GM06990 (cell line): ENCODE data around the gene CDK7.

Experiments
- DNase-seq: peaks from one replicate; pipeline ENCODE4 v3.0.0-alpha.2; 2011; ENCODE audit not compliant: insufficient read length; ENCODE audit errors: extremely low read depth
- H3K27me3 ChIP-seq: replicated peaks from 2 replicates; pipeline ENCODE4 v1.6.0; 2011; ENCODE audit warnings: low read length; ENCODE audit not compliant: control insufficient read depth, insufficient read depth
- H3K36me3 ChIP-seq: 2 replicates; pipeline ENCODE4 v1.5.1; 2011; ENCODE audit warnings: low read length; ENCODE audit not compliant: control insufficient read depth, insufficient read depth
- H3K4me3 ChIP-seq: replicated peaks from 2 replicates; pipeline ENCODE4 v1.5.1; 2011; ENCODE audit warnings: low read depth, mild to moderate bottlenecking, control low read depth, low read length
- CTCF ChIP-seq: IDR thresholded peaks from 2 replicates; pipeline ENCODE4 v1.5.1; 2011; ENCODE audit warnings: low read length, control low read depth, mild to moderate bottlenecking, inconsistent platforms; ENCODE audit not compliant: insufficient read depth, poor library complexity, severe bottlenecking

Gene CDK7

DNA sequence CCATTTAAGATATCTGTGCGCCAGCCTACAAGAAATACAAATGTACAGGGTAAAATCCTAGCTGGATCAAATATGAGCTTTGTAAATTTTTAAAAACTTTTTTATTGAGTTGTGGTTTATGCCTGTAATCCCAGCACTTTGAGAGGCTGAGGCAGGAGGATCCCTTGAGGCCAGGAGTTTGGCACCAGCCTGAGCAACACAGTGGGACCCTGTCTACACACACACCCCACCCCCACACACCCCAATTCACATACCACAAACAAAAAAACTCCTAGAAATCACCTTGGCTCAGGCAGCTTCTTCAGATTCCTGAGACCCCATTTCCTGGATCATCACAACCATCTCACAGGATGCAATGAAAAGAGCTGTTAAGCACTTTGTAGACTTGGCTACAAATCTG is 46.4 kb downstream of the CDK7 start:
- no peak for TF ChIP-seq CTCF
- peaks cover 5% of the 10 kb centered on the region for H3K36me3 ChIP-seq
- H3K4me3 ChIP-seq: no peak overlapping the region
- no peaks in the 10 kb centered on the region for H3K27me3 ChIP-seq
- DNase-seq: no peak

- TF ChIP-seq CTCF: no peak
- no peaks in the 10 kb centered on the region for H3K27me3 ChIP-seq
- no peak overlapping the region for H3K4me3 ChIP-seq
- peaks cover 4% of the 10 kb centered on the region for H3K36me3 ChIP-seq
- DNase-seq: no peak
These were observed 49.5 kb downstream of the CDK7 start for GRCh38 chr5:69284203-69284602.

GRCh38 chr5:69285448-69286116 is 50.9 kb downstream of the CDK7 start:
- H3K4me3 ChIP-seq: no peak overlapping the region
- no peak for DNase-seq
- H3K27me3 ChIP-seq: no peaks in the 10 kb centered on the region
- no peak for TF ChIP-seq CTCF
- no peaks in the 10 kb centered on the region; the same call in 1 of the 2 replicates for H3K36me3 ChIP-seq

- Histone ChIP-seq H3K36me3 (no peaks in the 10 kb centered on the region; the same call in 1 of the 2 replicates), H3K27me3 (no peaks in the 10 kb centered on the region), H3K4me3 (no peak overlapping the region)
- DNase-seq: no peak
- TF ChIP-seq CTCF: no peak
These were observed 53.4 kb downstream of the CDK7 start for GRCh38 chr5:69288069-69288468.

DNA sequence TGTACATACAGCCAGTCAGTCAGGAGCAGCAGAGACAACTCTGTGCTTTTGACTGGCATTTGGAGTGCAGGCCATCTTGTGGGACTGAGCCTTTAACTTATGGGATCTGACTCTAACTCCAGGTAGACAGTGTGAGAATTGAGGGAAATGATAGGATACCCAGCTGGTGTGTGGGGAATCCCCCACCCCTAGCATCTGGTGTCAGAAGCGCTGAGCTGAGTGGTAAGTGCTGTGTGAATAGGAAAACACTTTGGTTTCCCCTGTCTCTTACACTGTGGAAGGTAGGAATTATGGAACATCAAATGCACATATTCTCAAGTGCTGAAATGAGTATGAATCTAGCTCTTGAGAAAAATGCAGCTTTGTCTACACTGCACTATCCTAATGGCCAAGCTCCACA is 54.0 kb downstream of the CDK7 start:
- H3K27me3 ChIP-seq: no peaks in the 10 kb centered on the region
- no peak for TF ChIP-seq CTCF
- H3K4me3 ChIP-seq: no peak overlapping the region
- no peak for DNase-seq
- H3K36me3 ChIP-seq: no peaks in the 10 kb centered on the region; the same call in 1 of the 2 replicates

DNA sequence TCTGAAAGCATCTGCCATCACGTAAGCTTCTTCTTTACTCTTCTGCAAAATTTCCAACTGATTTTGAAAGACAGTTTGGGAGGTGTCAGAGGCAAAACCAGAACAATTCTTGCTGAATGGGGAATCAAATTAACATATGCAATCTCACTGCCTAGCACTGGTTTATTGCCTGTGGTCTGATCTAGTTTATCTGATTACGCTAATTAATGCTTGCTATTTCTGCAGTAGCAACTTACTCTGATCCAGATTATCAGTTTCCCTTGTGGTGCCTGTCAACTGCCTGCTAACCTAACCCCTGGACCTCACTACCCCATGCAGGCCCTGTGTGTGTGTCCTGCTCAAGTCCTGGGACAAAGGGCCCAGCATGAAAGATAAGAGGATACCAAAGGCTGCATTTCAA is 57.6 kb downstream of the CDK7 start:
- H3K27me3 ChIP-seq: no peaks in the 10 kb centered on the region
- no peak for TF ChIP-seq CTCF
- no peak overlapping the region for H3K4me3 ChIP-seq
- no peak for DNase-seq
- no peaks in the 10 kb centered on the region; the same call in 1 of the 2 replicates for H3K36me3 ChIP-seq
